K562 (cell line): ENCODE data around the gene EGLN3. TPM values are rescaled to one million over a fixed set of nuclear protein-coding genes. Genes with fewer than 3 reads are reported as not detected.

Experiments
- ATAC-seq: fragments of 200-7000 bp; cut with Tn5 transposase; 3 replicates; pipeline ENCODE4 v1.9.1; 2020; ENCODE audit warnings: moderate library complexity
- BruUV-seq: library from RNA; stranded (reverse); fragments of 400-500 nt; replicated peaks from 2 replicates; lab custom pipeline; 2021; lab: Mats Ljungman, UMichigan
- CTCF ChIA-PET: fragments of 300-600 bp; formaldehyde crosslinking; extraction: SDS; loops from one replicate; lab custom pipeline; 2021; ENCODE audit warnings: low intra/inter-chr PET ratio; lab: Yijun Ruan, JAX
- POLR2A ChIA-PET: fragments of 300-600, 350-650 bp; sonication (Branson Sonifier 250); formaldehyde crosslinking; extraction: SDS; loops from one replicate; lab custom pipeline; 2021; ENCODE audit warnings: antibody characterized with exemption, inconsistent platforms; lab: Yijun Ruan, JAX
- DNase-seq, 4 experiments: peaks; one replicate each; pipeline versions ENCODE4 v3.0.0 to v3.0.0-alpha.2; 2011 to 2018; ENCODE audit warnings: low spot score in 3 of 4, mixed read lengths in 3 of 4; ENCODE audit errors: extremely low read depth in 1 of 4
- FAIRE-seq: peaks from 2 replicates; lab custom pipeline; 2011; peaks lifted over from hg19 to GRCh38; lab: Jason Lieb, UNC
- H2AFZ ChIP-seq: 2 replicates; pipeline ENCODE4 v1.6.0; 2011; ENCODE audit warnings: low read depth, low read length, control low read depth, inconsistent platforms
- H3K27ac ChIP-seq: fragments of 200-600 bp; 3 replicates; pipeline ENCODE4 v1.8.0; 2011; ENCODE audit warnings: low read depth, mild to moderate bottlenecking, control low read depth, inconsistent platforms, low read length, moderate library complexity, mixed read lengths; ENCODE audit errors: extremely low read depth
- H3K27me3 ChIP-seq, 2 experiments: fragments of 300-600 bp in 1 of 2; 2 replicates in 1 of 2; 3 replicates in 1 of 2; pipeline versions ENCODE4 v1.6.0 to v1.8.0; 2011; ENCODE audit warnings: inconsistent platforms in 2 of 2, low read length in 2 of 2, mild to moderate bottlenecking in 1 of 2, mixed read lengths in 1 of 2, moderate library complexity in 1 of 2; ENCODE audit not compliant: control insufficient read depth in 2 of 2, insufficient read depth in 2 of 2
- H3K36me3 ChIP-seq: fragments of 300-600 bp; 3 replicates; pipeline ENCODE4 v1.8.0; 2011; ENCODE audit warnings: mild to moderate bottlenecking, low read length, inconsistent platforms; ENCODE audit not compliant: control insufficient read depth, insufficient read depth
- H3K4me1 ChIP-seq, 2 experiments: fragments of 200-600 bp in 1 of 2; replicated peaks in 1 of 2; 2 replicates in 1 of 2; 3 replicates in 1 of 2; pipeline versions ENCODE4 v1.5.1 to v1.8.0; 2011; ENCODE audit warnings: inconsistent platforms in 2 of 2, low read length in 2 of 2, mild to moderate bottlenecking in 1 of 2, mixed read lengths in 1 of 2, moderate library complexity in 1 of 2; ENCODE audit not compliant: control insufficient read depth in 2 of 2, insufficient read depth in 2 of 2
- H3K4me2 ChIP-seq: 2 replicates; pipeline ENCODE4 v1.6.1; 2011; ENCODE audit warnings: low read length, control low read depth, inconsistent platforms, mixed read lengths; ENCODE audit not compliant: insufficient read depth
- H3K4me3 ChIP-seq: fragments of 200-600 bp; sonication (generic), shearing (Covaris generic); 2 replicates; pipeline ENCODE4 v1.5.1; 2016; ENCODE audit warnings: control low read depth, inconsistent platforms
- H3K79me2 ChIP-seq: fragments of 200-600 bp; 3 replicates; pipeline ENCODE4 v1.8.0; 2011; ENCODE audit warnings: low read length, inconsistent platforms; ENCODE audit not compliant: control insufficient read depth, insufficient read depth
- H3K9ac ChIP-seq, 2 experiments: 2 replicates each; pipeline versions ENCODE4 v1.6.0 to v1.6.1; 2011; ENCODE audit warnings: low read depth in 2 of 2, low read length in 2 of 2, control low read depth in 1 of 2, inconsistent platforms in 1 of 2, mild to moderate bottlenecking in 1 of 2, mixed read lengths in 1 of 2; ENCODE audit not compliant: insufficient read depth in 1 of 2
- H3K9me1 ChIP-seq: one replicate; pipeline ENCODE4 v1.6.0; 2011; ENCODE audit warnings: inconsistent platforms, mild to moderate bottlenecking, low read length, moderate library complexity; ENCODE audit not compliant: control insufficient read depth, insufficient read depth
- H3K9me3 ChIP-seq: replicated peaks from 2 replicates; pipeline ENCODE4 v1.5.1; 2011; ENCODE audit warnings: low read depth, low read length, inconsistent platforms; ENCODE audit not compliant: control insufficient read depth, insufficient read depth
- H4K20me1 ChIP-seq: replicated peaks from 2 replicates; pipeline ENCODE4 v1.6.1; 2011; ENCODE audit warnings: low read length, inconsistent platforms, mixed read lengths; ENCODE audit not compliant: control insufficient read depth, insufficient read depth
- EGR1 ChIP-seq: fragments of 450-650 bp; conservative IDR thresholded peaks from 2 replicates; pipeline ENCODE4 v1.6.1; 2017; ENCODE audit warnings: mild to moderate bottlenecking
- FOXJ2 ChIP-seq: fragments of 200-800 bp; sonication (Bioruptor generic); IDR thresholded peaks from 2 replicates; pipeline ENCODE4 v1.6.1; 2016; ENCODE audit warnings: missing genetic modification characterization, missing compliant biosample characterization
- GABPB1 ChIP-seq: sonication (generic); formaldehyde crosslinking; IDR thresholded peaks from 2 replicates; pipeline ENCODE4 v1.8.0; 2022; ENCODE audit warnings: mild to moderate bottlenecking, missing genetic modification reagents
- MECOM ChIP-seq: fragments of 250-450 bp; sonication (Bioruptor Pico); IDR thresholded peaks from 2 replicates; pipeline ENCODE4 v1.8.0; 2022; ENCODE audit warnings: inconsistent platforms
- MLLT1 ChIP-seq, 2 experiments: fragments of 450-650 bp; IDR thresholded peaks; 2 replicates each; pipeline ENCODE4 v1.6.1; 2016
- NR1H2 ChIP-seq: sonication (generic); formaldehyde crosslinking; IDR thresholded peaks from 2 replicates; pipeline ENCODE4 v1.4.0; 2020; ENCODE audit warnings: mild to moderate bottlenecking, missing genetic modification reagents
- PKNOX1 ChIP-seq: fragments of 450-650 bp; IDR thresholded peaks from 2 replicates; pipeline ENCODE4 v1.6.1; 2016
- TBP ChIP-seq: optimal IDR thresholded peaks from 2 replicates; pipeline ENCODE3; 2011; ENCODE audit warnings: low read depth, low read length, improper control_type of control experiment
- UBTF ChIP-seq, 2 experiments: IDR thresholded peaks; 2 replicates each; pipeline ENCODE4 v1.6.1; 2012; ENCODE audit warnings: improper control_type of control experiment in 2 of 2, low read depth in 2 of 2, low read length in 2 of 2, borderline replicate concordance in 1 of 2
- YY1 ChIP-seq, 3 experiments: IDR thresholded peaks; 2 replicates each; pipeline ENCODE4 v1.6.1; 2011; ENCODE audit warnings: low read length in 2 of 3, mild to moderate bottlenecking in 2 of 3, moderate library complexity in 2 of 3, borderline replicate concordance in 1 of 3, control low read depth in 1 of 3, low read depth in 1 of 3; ENCODE audit not compliant: insufficient read depth in 3 of 3, insufficient replicate concordance in 2 of 3, control insufficient read depth in 1 of 3, insufficient read length in 1 of 3; ENCODE audit errors: extremely low read depth in 1 of 3
- WGBS: fragments of 100-300 bp; shearing (Covaris generic); methylation state at CpG from one replicate; pipeline ENCODE4 v1.1.6; 2016; ENCODE audit warnings: low coverage, mixed read lengths; ENCODE audit not compliant: insufficient coverage; ENCODE audit errors: missing lambda C conversion rate; 5-methylcytosine and 5-hydroxymethylcytosine counted together
- in situ Hi-C: fragments of 300-500 bp; cut with MboI; formaldehyde crosslinking; loops from 4 replicates; pipeline ENCODE4 v1.15.0; 2018; ENCODE audit warnings: inconsistent platforms, mixed read lengths
- intact Hi-C: fragments of 100-400 bp; cut with micrococcal nuclease; formaldehyde crosslinking; loops from 2 replicates; pipeline ENCODE4 v1.14.2; 2022
- polyA plus RNA-seq, 8 experiments: library from polyadenylated mRNA; depleted of rRNA in 4 of 8; stranded (reverse) in 5 of 8; unstranded in 3 of 8; fragments of >200 nt; fragmentation: Nextera tagmentation in 2 of 8; fragmentation: Illumina TruSeq in 1 of 8; extraction: Ambion mirVana in 2 of 8; extraction: Trizol in 1 of 8; gene quantifications; 2 replicates each; pipeline versions ENCODE4 v1.2.1 to v1.2.3, GENCODE V29; 2011 to 2014; ENCODE audit warnings: inconsistent platforms in 1 of 8, missing spikeins in 1 of 8
- total RNA-seq, 7 experiments: library from RNA; depleted of rRNA in 6 of 7; stranded (reverse); fragments of >200 nt in 6 of 7; fragmentation: Illumina TruSeq in 2 of 7; extraction: Trizol in 2 of 7; gene quantifications; 2 replicates each; pipeline versions ENCODE4 v1.2.1 to v1.2.3, GENCODE V29; 2011 to 2021; ENCODE audit warnings: low replicate concordance in 1 of 7
- TF ChIP-seq, protein P1 (sequence below), 2 experiments: fragments of 450-650 bp; IDR thresholded peaks; 2 replicates each; pipeline ENCODE4 v1.6.1; 2018; ENCODE audit warnings: mild to moderate bottlenecking in 2 of 2, low read depth in 1 of 2; ENCODE audit not compliant: partially characterized antibody in 2 of 2

EGLN3 gene
- total and polyA plus RNA-seq, 9 of the 15 experiments (the other 6 are each of a cell fraction or from before 2014, with no cell fraction given) = 2.5 to 87.6 (median 5.8) TPM

DNA sequence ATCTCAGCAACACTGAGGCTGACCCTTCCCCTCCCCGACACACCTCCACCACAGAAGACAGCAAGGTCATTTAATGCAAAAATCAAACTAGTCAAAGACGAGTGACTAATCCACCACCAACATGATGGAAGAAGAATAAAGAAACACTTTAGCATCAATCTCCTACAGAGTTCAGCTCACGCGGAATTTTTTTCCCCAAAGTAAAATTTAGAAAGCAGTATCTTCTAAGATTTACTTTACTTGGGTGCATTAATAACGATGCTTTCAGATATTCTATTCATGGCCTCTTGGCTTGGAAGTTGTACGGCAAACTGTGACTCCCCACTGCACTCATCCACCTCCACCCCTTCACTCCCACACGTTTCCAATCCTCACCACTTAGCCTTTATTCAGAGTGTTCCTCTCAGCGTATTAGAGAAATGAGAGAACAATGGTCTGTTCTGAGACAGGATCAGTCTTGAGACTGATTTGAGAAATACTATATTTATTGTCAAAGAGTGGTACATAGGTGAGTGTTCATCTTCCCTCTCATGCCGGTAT, 1.9 kb downstream of the EGLN3 start:
- H3K4me3 ChIP-seq = peak overlapping the region; percentile 60
- 0 out of 4 replicates have a peak, but pooled peaks of 1 of the 2 experiments have one; percentile 19 for TF ChIP-seq UBTF (IDR thresholded peaks at IDR 0.05; ENCODE audit: borderline replicate concordance in 1 of 2, low read depth in 2 of 2, low read length in 2 of 2)
- no peak for TF ChIP-seq PKNOX1
- TF ChIP-seq, protein P1, sequence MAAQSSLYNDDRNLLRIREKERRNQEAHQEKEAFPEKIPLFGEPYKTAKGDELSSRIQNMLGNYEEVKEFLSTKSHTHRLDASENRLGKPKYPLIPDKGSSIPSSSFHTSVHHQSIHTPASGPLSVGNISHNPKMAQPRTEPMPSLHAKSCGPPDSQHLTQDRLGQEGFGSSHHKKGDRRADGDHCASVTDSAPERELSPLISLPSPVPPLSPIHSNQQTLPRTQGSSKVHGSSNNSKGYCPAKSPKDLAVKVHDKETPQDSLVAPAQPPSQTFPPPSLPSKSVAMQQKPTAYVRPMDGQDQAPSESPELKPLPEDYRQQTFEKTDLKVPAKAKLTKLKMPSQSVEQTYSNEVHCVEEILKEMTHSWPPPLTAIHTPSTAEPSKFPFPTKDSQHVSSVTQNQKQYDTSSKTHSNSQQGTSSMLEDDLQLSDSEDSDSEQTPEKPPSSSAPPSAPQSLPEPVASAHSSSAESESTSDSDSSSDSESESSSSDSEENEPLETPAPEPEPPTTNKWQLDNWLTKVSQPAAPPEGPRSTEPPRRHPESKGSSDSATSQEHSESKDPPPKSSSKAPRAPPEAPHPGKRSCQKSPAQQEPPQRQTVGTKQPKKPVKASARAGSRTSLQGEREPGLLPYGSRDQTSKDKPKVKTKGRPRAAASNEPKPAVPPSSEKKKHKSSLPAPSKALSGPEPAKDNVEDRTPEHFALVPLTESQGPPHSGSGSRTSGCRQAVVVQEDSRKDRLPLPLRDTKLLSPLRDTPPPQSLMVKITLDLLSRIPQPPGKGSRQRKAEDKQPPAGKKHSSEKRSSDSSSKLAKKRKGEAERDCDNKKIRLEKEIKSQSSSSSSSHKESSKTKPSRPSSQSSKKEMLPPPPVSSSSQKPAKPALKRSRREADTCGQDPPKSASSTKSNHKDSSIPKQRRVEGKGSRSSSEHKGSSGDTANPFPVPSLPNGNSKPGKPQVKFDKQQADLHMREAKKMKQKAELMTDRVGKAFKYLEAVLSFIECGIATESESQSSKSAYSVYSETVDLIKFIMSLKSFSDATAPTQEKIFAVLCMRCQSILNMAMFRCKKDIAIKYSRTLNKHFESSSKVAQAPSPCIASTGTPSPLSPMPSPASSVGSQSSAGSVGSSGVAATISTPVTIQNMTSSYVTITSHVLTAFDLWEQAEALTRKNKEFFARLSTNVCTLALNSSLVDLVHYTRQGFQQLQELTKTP (IDR thresholded peaks at IDR 0.05; ENCODE audit: low read depth in 1 of 2, partially characterized antibody in 2 of 2) = no peak
- TF ChIP-seq GABPB1 (CRISPR knock-in tag) = no peak
- no peak for TF ChIP-seq NR1H2 (CRISPR knock-in tag)
- peak; percentile 18 for TF ChIP-seq TBP
- TF ChIP-seq YY1 (IDR thresholded peaks at IDR 0.05; ENCODE audit: borderline replicate concordance in 1 of 3, control insufficient read depth in 1 of 3, extremely low read depth in 1 of 3, insufficient read depth in 3 of 3, insufficient read length in 1 of 3, insufficient replicate concordance in 2 of 3, low read depth in 1 of 3, low read length in 2 of 3) = no peak
- peak in 1 of 2 experiments; percentile 32; a peak in 1 of 4 replicates for TF ChIP-seq MLLT1 (IDR thresholded peaks at IDR 0.05)
- no peak for TF ChIP-seq FOXJ2 (tag)
- TF ChIP-seq MECOM = no peak
- peak; percentile 41; the same call in 1 of the 2 replicates for TF ChIP-seq EGR1

More for the DNA sequence above, 1.9 kb downstream of the EGLN3 start:
- in situ Hi-C loops (loop anchor here (10.0 kb wide), 1 partner anchor 156 kb away; no protein-coding TSS in a partner anchor), intact Hi-C loops (loop anchor here (5.0 kb wide), 2 partner anchors 102 to 148 kb away; no protein-coding TSS in a partner anchor)
- FAIRE-seq = peak; percentile 80
- ChIA-PET CTCF (no interaction called here), POLR2A (interaction anchor here (1.3 to 2.5 kb wide), 3 partner anchors 10 to 129 kb away, joined by 3 to 8 read pairs (median 3); no protein-coding TSS in a partner anchor)
- Histone ChIP-seq H3K4me2 (peak overlapping the region; percentile 87), H3K36me3 (peaks cover 22% of the 10 kb centered on the region), H4K20me1 (0 out of 2 replicates have a peak, but pooled peaks cover 6% of the 10 kb centered on the region), H3K9ac (peak overlapping the region; percentile 69 to 96; a peak in 3 of 4 replicates), H2AFZ (no peak overlapping the region), H3K79me2 (peaks cover 69% of the 10 kb centered on the region), H3K27ac (peak overlapping the region; percentile 68), H3K4me1 (peaks cover 13 to 15% of the 10 kb centered on the region in 2 experiments; a peak in 4 of 5 replicates), H3K9me1 (no peaks in the 10 kb centered on the region), H3K9me3 (no peaks in the 10 kb centered on the region), H3K27me3 (no peaks in the 10 kb centered on the region)
- WGBS = 2% methylated on average over 9 of the region's 9 CpGs
- BruUV-seq = no TSS peak
- peak; percentile 17 to 45 (median 20) for DNase-seq
- peak; percentile 23 for ATAC-seq
